ENCODE results near the gene SMIM35.

GRCh38 chr11:118055966-118056365, 30.8 kb downstream of the SMIM35 start:
- TF ChIP-seq CTCF (IDR thresholded peaks at IDR 0.05) (no peak), POLR2AphosphoS5 (IDR thresholded peaks at IDR 0.05) (no peak), POLR2A (IDR thresholded peaks at IDR 0.05) (no peak)
